Activated CD8-positive, alpha-beta memory T cell treated with anti-CD3 and anti-CD28 coated beads, Interleukin-2, amount 50 U/mL, for 24 hours (primary cell): ENCODE results near the gene PARP3.
"Not testable (repeated sequence)": the region's sequence is repeated elsewhere in the genome, so short reads cannot be mapped to it uniquely, and the experiment has no call there.

Source experiments
- DNase-seq: peaks from one replicate; pipeline ENCODE4 v3.0.0-alpha.2; 2020; ENCODE audit errors: extremely low read depth

Gene PARP3

DNA sequence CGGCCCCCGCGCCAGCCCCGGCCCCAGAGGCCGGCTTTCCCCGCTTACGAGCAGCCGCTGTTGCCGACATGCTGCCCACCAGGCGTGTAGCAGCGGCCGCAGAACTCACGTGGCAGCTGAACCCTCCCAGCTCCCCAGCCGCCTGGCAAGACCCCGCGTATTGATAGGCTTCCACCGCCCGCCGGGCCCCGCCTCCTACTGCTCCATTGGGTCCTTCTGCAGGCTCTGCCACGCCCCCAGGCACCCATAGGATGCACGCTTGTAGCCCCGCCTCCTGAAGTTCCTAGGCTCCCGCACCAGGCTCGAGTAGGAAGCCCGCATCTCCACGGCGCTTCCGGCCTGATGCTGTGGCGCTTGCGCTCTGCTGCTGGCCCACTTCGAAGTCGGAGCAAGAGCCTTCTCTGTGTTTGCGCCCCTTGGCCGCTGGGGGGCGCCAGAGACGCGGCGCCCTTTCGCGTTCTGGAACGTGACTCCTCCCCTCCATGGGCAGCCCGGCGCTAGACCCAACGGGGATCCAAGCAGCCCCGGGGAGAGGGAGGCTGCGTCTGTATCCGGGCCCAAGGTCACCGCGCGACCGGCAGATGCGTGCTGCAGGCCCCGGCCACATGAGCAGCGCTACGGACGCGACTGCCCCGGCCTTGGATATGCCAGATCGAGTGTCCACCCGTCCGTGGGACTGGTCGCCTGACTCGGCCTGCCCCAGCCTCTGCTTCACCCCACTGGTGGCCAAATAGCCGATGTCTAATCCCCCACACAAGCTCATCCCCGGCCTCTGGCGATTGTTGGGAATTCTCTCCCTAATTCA is at the start of gene PARP3, which contains the start of gene RRP9:
Gene PARP3, plus strand, starts transcription at position 566 of the 805 bp plus-strand sequence. CDS start 993 bp downstream, outside the sequence.
Gene RRP9, minus strand, starts transcription at position 107 of the 805 bp plus-strand sequence. Its CDS starts 37 bp downstream, at position 70.
- DNase-seq: peak; percentile 99

DNA sequence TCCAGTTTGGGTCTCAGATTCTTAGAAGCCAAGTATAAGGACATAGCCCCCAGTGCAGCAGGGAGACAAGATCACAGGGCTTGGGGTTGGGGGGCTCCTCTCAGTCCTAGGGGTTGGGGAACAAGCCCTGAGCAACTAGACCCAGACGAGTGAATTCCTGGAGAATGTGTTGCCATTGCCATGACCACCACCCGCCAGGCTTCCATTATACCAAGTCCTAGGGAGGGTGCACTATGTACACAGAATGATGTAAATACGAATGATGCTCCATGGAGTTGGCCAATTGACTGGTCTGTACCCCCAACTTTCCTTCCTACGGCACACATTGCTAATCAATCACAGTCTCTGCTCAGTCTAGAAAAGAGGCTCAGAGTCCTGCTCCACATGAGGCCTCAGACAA is 47.8 kb upstream of the PARP3 start:
- DNase-seq: no peak

DNA sequence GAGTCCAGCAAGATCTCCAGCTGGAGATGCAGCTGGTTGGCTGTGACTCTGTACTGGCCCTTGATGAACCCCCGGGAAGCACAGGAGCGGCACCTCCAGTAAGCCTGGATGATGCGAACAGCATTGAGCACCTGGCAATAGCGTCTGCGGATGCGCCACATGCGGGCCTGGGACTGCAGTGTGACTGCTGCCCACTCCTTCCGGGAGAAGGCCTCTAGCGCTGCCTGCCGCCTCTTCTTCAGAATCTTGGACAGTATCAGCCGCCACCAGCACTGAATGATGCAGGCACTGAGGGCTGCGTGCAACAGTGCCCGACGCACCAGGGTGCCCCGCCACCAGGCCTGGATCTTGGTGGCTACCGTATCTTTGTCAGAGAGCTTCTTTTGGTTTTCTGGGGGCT is 47.2 kb upstream of the PARP3 start:
- DNase-seq: no peak

DNA sequence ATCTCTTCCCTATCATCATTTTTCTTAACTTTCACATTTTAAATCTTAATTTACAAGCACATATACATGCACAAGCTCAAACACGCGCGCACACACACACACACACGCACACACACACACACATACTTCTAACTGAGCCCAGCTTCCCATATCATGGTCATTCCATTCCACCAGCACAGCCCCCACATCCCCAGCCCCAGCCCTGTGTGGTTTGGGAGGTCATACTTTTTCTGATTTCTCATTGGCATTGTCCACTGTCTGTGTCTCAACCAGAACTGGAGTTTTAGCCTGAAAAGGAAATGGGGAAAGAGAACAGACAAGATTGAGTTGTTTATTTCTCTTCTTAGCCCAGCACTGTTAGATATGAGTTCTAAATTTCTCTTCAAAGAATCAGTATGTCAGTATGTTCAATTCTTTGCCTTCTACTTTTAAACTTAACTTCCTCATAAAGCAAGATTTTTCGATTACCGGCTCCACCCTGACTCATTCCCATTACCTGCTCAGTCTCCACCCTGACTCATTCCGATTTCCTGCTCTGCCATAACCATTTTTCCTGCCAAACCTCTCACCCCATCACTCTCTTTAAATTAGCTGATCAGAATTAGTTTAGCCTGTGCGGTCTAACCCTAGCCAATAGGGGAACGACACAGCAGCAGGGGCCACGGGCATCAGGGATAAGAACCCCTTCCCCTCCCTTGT is 45.4 kb upstream of the PARP3 start:
- no peak for DNase-seq

DNA sequence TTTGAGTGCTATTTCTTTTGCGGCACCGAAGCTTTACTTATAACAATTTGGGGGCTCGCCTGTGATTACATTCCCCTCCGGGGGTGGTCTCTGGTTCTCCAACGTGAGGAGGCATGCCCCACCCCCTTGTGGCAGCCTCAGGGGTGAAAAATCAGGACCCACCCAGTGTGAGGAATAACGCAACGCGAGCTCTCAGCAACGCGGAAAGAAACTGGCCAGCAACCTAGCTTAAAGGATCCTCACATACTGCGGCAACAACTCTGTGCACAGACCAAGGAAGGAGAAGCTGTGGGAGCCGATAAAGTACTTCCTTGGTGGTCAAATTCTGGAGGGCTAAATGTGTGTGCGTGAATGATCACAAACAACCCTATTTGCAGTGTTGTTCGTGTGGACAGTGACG is 44.8 kb upstream of the PARP3 start:
- DNase-seq: no peak

DNA sequence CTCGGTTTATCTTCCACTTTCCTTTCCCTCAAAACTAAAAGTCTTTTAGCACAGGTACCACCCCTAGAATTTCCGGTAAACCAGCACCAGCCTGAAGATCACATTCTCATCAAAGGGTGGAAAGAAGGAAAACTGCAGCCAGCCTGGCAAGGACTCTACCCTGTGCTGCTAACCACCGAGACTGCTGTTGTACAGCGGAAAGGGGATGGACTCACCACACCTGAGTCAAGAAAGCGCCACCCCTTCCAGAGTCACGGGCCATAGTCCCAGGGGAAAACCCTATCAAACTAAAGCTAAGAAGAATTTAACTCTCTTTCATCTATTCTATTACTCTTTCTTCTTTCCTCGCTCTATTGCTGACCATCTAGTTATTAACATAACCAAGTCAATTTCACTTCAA is 42.1 kb upstream of the PARP3 start:
- not testable (repeated sequence) for DNase-seq

DNA sequence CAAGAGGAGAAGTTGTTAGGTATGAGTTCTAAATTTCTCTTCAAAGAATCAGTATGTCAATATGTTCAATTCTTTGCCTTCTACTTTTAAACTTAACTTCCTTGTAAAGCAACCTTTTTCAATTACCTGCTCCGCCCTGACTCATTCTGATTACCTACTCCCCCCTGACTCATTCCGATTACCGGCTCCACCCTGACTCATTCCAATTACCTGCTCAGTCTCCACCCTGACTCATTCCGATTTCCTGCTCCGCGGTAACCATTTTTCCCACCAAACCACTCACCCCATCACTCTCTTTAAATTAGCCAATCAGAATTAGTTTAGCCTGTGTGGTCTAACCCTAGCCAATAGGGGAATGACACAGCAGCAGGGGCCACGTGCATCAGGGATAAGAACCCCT is 39.8 kb upstream of the PARP3 start:
- not testable (repeated sequence) for DNase-seq

DNA sequence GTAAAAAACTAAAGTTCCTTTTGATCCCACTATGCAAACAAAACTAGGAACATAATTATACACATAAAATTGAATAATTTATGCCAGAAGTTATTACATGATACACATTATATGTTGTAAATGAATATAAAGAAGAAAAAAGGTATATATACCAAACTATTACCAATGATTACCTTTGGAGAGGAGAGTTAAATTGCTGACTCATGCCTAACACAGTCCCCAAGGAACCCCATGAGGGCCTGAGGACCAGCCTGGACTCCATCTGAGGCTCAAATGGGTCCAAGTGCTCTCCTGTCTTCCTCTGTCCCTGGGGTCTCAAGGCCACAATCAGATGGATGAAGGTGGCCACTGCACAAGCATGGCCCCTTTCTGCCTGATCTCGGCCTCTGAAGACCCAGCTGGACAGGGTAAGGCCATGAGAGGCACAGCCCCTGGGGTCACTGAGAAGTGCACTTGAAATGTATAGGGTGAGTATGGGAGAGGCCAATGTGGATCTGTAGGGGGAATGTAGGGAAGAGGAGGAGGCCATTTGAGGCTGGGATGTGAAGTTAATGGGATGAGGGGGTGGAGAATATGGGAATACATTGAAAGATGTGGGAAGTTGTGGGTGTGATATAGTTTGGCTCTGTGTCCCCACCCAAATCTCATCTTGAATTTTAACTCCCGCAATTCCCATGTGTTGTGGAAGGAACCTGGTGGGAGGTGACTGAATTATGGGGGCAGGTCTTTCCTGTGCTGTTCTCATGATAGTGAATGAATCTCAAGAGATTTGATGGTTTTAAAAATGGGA is 37.9 kb upstream of the PARP3 start:
- no peak for DNase-seq

DNA sequence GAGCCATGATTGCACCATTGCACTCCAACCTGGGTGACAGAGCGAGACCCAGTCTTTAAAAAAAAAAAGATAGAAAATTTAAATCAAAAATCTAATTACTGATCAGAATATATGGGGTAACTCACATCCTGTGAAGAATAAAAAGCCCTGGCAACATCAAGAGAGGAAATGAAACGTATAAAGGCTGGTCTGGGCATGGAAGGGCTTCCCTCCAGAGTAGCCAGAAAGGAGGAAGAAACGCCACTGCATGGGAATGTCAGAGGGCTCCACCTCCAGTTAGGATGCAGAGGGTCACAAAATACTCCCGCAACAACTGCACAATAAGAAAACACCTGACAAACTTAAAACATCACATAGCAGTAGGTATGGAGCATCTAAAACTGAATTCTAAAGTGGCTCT is 34.1 kb upstream of the PARP3 start:
- DNase-seq: no peak

DNA sequence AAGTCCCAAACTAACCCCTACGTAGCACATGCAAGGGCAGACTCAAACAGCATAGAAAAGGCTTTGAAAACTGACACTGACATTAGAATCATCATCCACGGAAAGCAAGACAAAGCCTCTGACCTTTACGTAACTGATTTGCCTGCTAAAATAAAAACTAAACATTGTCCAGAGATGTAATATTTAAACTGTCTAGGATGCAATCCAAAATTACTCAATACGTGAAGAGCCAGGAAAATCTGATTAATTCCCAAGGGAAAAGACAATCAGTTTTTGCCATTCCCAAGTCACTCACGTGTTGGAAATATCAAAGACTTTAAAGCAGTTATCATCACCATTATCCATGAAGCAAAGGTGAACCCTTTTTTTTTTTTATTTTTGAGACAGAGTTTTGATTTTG is 25.7 kb upstream of the PARP3 start:
- DNase-seq: no peak

DNA sequence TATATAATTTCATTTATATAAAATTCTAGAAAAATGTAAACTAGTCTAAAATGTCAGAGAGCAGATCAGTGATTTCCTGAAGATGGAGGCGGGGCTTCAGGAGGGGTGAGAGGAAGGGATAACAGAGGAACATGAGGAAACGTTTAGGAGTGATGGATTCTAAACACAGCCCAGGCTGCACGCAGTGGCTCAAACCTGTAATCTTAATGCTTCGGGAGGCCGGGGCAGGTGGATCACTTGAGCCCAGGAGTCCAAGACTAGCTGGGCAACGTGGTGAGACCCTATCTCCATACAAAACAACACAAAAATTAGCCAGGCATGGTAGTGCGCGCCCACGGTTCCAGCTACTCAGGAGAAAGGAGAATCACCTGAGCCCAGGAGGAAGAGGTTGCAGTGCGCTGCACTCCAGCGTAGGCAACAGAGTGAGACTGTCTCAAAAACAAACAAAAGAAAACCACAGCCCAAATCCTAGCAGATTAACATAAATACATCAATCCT is 21.0 kb upstream of the PARP3 start:
- no peak for DNase-seq

DNA sequence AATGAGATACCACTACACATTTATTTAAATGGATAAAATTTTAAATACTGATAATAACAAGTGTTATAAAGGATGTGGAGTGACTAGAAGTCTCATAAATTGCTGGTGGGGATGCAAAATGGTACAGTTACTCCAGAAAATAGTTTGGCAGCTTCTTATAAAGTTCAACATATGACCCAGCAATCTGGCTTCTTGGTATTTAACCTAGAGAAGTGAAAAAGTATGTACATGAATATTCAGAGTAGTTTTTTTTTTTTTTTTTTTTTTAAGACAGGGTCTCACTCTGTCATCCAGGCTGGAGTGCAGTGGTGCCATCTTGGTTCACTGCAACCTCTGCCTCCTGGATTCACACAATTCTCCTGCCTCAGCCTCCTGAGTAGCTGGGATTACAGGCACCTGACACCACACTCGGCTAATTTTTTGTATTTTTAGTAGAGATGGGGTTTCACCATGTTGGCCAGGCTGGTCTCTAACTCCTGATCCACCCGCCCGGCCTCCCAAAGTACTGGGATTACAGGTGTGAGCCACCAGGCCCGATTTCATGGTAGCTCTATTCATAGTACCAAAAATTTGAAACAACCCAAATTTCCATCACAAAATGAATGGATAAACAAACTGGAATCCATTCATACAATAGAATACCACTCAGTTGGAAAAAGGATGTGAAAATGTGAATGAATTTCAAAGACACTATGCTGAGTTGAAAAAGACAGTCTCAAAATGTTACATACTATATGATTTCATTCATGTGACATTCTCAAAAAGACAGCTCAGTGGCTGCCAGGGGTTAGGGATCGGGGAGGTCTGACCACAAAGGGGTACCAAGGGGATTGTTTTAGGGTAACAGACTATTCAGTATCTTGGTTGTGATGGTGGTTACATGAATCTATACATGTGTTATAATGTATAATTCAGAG is 14.8 kb upstream of the PARP3 start:
- no peak for DNase-seq

DNA sequence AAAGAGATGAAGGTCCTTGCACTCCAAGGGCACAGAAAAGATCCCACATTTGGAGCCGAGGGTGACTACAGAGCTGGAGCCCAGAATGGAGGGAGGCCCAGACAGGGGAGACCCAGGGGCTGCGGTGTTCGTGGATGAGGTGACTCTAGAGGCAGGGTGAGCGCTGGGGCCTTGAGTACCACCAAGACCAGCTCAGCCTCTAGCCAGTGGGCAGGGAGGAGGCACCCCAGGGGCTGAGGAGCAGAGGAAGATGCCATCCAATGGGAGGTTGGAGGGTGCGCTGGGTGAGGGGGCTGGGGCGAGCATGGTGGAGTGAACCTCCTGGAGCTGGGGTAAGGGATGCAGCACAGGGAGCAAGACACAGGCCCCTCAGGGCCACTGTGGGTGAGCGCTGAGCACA is 13.7 kb upstream of the PARP3 start:
- DNase-seq: no peak

DNA sequence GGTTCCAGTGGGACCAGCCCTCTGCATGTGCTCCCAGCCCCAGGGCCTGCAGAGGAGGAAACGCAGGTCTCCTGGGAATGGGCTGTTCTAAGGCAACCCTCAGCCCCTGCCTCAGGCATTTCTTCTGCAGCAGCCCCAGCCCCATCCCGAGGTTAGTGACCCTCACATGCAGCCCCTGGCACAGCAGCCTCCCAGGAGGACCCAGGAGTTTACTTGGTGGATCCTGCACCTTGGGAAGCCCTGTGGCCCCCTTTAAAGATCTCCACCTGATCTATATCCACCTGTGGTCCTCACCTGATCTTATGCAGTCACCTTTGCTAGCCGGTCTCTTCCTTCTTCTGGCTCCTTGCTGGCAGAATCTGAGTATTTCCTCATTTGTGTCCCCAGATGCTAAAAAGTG is 13.2 kb upstream of the PARP3 start:
- not testable (repeated sequence) for DNase-seq

DNA sequence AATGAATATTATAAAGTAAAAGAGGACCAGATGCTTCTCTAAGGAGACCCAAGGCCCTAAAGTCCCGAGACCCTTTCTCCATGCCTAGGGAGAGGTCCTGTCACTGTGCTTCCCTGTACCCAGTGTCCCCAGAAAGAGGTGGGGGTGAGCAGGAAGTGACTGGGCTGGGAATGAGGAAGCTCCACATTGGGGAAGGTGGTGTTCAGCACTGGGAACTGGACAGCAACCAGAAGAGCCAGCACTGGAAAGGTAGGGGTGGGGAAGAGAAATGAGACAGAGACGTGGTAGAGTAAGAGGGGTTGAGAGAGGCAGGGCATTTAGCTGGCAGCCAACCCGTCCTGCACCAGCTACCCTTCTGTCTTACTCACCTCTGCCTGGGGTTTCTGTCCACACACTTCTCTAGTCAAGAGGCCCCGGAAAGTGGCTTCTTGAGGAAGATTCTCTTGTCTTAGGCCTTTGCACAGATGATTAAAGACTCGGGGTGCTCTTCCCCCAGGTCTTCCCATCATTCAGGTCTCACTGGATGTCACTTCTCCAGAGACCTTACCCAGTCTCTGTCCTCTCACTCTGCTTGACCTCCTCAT is 12.7 kb upstream of the PARP3 start:
- DNase-seq: no peak

DNA sequence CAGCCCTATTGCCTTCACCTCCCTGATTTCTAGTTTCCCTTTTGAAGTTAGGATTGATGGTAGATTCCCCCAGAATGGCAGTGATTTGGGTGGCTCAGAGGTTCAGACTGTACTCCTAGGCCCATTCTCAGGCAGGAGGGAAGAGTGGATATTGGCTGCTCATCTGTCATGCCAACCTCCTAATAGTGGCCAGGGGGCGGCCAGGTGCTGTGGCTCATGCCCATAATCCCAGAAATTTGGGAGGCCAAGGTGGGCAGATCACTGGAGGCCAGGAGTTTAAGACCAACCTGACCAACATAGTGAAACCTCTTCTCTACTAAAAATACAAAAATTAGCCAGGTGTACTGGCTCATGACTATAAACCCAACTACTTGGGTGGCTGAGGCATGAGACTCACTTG is 11.7 kb upstream of the PARP3 start:
- DNase-seq: no peak

DNA sequence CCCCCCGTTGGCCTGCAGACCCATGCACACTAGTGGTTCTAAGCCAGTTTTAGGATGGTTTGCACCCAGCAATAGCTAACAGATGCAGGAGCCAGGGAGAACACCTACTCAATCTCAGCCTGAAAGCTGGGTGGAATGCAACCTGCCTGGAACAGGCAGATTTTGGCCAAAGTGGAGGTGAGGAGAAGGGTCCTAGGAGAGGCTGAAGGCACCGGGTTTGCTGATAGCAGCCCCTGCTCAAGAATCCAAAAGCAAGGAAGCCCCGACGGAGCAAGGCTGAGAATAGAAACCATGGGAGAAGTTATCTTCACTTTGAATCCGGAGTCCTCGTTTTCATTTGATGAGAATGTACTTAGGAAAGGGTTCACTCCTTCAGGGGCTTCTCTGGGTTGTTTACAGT is 10.4 kb upstream of the PARP3 start:
- no peak for DNase-seq

DNA sequence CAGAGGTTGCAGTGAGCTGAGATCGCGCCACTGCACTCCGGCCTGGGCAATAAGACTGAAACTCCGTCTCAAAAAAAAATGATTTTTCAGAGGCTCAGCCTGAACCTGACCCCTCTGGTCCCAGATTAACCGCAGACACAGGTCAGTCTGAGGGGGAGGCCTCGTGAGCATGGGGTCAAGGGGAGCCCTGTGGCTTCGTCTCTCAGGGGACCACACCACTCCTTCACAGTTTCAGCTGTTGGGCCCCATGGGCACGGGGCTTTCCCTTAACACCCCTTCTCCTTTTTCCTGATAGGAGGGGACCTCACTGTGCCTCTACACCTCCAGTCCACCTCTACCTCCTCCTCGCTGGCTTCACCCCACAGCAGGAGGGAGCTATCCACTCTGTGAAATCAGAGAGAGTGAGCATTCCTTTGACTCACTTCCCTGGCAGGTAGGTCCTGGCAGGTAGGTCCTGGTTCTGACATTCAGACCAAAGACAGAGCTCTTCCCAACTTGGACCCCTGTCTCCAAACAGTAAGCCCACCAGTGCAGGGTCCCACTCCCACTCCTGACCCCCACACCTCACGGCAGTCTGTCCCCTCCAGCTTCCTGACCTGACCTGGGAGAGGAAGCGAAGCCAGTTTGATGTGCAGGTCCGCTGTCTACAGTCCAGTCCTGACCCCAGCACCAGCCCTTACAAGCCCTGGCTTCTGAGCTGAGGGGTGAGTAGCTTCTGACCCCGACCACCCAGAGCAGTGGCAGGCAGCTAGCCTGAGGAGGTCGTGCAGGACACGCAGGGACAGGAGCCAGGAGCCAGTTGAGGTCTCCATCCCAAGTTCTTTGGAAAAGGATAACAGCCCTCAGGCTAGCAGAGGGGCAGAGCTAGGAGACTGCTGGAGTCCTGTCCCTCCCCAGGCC is 9.4 kb upstream of the PARP3 start:
- no peak for DNase-seq

DNA sequence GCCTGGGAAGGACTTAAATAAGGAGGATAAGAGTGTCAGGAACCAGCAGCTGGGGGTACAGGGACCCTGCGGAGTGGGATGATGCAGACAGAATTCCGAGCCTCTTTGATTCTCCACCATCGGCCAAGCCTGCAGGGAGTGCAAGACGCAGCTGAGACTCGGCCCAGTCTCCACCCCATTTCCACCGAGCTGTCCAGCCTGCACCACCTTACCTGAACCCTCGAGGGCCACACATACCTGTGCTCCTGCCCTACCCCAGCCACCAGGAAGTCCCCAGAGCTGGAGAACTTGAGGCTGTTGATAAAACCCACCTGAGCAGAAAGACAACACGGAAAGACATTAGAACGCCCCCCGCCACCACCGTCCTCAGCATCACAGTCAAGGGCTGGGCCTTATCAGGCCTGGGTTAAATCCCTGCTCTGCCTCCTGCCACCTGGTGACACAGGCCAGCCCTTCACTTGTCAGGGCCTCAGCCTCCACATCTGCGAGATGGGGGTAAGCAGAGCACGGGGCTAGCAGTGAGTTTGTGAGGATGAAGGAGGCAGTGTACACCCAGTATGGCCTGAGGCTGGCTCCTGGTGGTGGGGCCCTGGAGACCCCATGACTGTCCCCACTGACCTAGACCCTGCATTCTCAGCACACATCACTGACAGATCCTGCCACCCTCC is 8.6 kb upstream of the PARP3 start:
- no peak for DNase-seq
